CD4-positive, alpha-beta T cell treated with Interleukin-4 for 1 hour (primary cell): Measurements from ENCODE around the gene ZNF552.
"Not testable (repeated sequence)": the region's sequence is repeated elsewhere in the genome, so short reads cannot be mapped to it uniquely, and the experiment has no call there.

ENCODE experiments used
- DNase-seq, 2 donors: peaks; one replicate each; pipeline ENCODE4 v3.0.0-alpha.2; 2020 to 2022

ZNF552 gene

GRCh38 chr19:57814505-57815246 is at the start of gene ZNF552:
Gene ZNF552 (minus strand): TSS chr19:57814913. CDS start chr19:57814743, 170 bp downstream.
- DNase-seq: peak; percentile 84 to 87

DNA sequence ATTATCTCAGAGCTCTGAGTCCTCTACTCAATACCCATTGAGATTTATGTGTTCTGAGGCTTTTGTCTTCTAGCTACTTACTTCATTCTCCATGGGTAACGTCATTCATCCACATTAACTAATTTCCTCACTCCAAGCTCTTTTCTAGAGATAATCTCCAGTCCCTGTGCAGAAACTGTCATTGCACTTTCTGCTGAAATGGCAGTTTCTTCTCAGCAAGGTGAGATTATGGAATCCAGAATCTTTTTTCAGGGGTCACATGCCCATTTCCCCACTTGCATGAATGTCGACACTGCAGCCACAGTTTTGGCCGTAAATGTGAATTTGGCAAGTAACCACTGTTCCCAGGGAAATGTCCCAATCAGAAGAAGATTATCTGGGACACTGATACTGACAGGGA is 47.6 kb upstream of the ZNF552 start:
- not testable (repeated sequence) for DNase-seq

- DNase-seq: not testable (repeated sequence)
Observed at GRCh38 chr19:57854117-57854516, 39.4 kb upstream of the ZNF552 start.

GRCh38 chr19:57851812-57852603 is 37.3 kb upstream of the ZNF552 start:
- DNase-seq: not testable (repeated sequence)

GRCh38 chr19:57850553-57851017 is 35.9 kb upstream of the ZNF552 start:
- peak in 1 of 2 donors; percentile 10 for DNase-seq

DNA sequence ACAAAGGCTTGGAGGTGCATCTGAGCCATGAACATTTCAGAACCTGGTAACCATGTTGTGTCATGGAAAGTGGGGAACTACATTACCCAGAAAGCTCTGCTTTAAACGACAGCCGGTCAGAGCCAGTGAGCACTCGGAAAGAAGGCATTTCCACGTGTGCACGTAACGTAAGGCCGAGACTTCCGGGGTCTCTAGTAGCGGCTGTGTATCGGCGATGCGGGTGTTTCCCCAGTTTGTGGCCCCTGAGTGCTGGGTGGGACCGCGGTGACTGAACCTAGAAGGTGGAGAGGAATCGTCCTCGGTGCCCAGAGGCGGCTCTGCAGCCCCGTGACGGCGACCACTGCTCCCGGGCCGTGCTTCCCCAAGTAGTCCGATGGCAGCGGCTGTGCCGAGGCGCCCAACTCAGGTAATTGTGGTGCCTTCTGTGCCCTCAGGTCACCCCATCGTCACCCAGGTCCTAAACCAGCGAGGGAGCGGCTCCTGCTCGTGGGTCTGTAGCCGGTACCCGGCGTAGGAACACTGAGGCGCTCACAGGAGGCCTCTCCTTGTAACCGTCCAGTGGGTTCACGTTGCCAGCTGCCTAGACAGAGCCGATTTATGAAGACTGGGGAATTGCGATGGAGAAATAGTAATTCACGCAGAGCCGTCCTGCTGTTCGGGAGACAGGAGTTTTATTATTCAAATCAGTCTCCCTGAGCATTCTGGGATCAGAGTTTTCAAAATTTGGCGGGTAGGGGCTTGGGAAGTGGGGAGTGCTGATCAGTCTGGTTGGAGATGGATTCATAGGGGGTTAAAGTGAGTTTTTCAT is 35.2 kb upstream of the ZNF552 start, which contains the start of gene ZNF587:
Gene ZNF587 (plus strand): TSS at position 194 of the 808 bp plus-strand sequence. CDS start 180 bp downstream, at position 374.
- peak; percentile 89 to 90 for DNase-seq

DNA sequence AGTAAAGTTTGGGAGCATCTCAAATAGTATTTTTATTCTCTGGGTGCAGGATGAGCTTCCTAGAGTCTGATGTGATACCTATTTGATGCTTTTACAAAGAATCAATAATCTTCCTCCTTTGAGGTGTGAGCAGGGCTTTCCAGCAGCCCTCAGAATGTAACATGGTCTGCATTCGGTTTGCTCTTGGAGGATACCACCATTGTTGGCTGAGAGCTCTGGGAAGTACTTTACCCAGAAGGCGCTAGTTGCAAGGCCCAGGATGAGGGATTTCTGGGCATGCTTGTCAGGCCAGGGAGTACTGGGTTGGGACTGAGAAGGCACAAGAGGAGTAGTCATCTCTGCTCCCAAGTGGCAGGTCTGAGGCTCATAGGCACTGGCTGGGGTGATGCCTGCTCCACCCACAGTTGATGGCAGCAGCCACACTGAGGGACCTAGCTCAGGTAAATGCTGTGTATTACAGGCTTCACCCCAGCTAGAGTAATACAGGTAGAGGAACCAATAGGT is 34.5 kb upstream of the ZNF552 start:
- DNase-seq: not testable (repeated sequence)

DNA sequence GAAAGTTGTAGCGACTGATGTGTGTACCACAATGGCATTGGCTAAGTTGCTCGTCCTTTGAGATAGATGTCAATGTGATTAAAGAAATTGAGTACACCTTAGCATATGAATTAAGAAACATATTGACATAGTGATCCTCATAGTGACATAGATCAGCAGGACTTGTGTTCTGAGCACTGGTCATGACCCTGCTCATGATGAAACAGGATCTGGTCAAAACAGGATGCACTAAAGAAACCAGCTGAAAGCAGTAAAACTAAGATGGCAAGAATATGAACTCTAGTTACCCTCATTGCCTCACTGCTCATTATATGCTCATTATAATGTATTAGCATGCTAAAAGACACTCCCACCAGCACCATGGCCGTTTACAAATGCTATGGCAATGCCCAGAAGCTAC is 32.5 kb upstream of the ZNF552 start:
- DNase-seq: not testable (repeated sequence)

DNA sequence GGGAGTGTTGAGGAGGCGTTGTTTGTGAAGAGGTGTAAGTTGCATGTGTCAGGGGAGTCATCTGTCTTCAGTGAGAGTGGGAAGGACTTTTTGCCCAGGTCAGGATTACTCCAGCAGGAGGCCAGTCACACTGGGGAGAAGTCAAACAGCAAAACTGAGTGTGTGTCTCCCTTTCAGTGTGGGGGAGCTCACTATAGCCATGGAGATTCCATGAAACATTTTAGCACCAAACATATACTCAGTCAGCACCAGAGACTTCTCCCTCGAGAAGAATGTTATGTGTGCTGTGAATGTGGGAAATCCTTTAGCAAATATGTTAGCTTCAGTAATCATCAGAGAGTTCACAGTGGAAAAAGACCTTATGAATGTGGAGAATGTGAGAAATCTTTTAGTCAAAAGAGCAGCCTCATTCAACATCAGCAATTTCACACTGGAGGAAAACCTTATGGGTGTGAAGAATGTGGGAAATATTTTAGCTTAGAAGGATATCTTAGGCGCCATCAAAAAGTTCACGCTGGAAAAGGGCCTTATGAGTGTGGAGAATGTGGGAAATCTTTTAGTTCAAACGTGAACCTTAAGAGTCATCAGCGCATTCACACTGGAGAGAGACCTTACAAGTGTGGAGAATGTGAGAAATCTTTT is 26.5 kb upstream of the ZNF552 start:
- no peak for DNase-seq

DNA sequence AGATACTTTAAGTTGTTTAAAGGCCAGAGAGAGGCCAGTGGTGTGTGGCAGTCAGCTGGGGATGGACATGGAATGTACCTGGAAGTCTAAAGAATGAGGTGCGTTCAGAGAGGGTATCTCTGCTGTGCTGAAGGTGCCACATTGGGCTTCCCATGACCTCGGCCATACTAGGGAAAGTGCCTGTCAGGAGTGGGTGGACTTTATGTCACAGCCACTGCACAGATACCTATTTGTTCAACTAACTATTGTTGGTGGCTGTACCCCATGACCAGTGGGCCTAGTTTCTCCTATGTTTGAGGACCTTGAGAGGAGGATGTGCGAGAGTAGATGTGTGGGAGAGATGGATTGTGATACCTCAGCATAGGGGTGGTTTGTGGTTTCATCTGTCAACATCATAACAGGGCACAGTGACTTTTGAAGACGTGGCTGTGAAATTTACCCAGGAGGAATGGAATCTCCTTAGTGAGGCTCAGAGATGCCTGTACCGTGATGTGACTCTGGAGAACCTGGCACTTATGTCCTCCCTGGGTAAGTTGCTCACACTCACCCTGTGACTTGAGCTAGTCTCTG is 24.0 kb upstream of the ZNF552 start:
- not testable (repeated sequence) for DNase-seq

DNA sequence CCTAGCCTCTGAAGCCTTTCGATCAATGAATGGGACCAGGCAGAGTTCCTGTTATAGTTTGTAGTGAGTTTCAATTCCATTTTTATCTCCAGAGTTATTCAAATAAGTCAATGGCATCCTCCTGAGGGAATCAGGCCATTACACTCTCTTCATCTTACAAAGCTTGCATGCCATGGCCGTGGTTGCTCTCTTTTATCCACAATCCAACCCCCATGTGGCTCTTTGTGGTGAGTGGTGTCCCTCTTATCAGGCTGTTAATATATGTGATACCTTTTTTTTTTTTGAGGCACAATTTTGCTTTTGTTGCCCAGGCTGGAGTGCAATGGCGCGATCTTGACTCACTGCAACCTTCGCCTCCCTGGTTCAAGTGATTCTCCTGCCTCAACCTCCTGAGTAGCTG is 22.3 kb upstream of the ZNF552 start:
- not testable (repeated sequence) for DNase-seq

DNA sequence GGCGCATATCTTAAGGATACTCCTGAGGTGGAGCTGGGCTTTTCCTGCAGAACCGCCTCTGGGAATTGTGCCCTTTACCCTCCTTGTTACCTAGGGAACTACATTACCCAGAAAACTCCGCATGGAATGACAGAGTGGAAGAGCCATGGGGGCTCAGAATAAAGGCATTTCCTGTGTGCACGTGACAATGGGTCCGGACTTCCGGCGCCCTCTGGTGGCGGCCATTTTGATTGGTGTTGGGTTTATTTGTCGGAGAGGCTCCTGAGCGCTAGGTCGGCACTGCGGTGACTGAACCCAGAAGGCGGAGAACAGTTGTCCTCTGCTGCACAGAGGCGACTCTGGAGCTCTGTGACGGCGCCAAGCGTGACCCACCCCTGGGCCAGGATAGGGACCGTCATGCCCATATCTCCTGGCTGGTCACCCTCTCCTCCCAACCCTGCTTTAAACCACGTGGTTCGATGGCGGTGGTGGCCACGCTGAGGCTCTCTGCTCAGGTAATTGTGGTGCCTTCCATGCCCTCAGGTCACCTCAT is 15.4 kb upstream of the ZNF552 start, which contains the start of gene ZNF587B:
Gene ZNF587B (plus strand): TSS at position 229 of the 532 bp plus-strand sequence. CDS start 230 bp downstream, at position 459.
- peak; percentile 38 to 48 for DNase-seq

- DNase-seq: no peak
Observed at GRCh38 chr19:57829316-57829715, 14.6 kb upstream of the ZNF552 start.

DNA sequence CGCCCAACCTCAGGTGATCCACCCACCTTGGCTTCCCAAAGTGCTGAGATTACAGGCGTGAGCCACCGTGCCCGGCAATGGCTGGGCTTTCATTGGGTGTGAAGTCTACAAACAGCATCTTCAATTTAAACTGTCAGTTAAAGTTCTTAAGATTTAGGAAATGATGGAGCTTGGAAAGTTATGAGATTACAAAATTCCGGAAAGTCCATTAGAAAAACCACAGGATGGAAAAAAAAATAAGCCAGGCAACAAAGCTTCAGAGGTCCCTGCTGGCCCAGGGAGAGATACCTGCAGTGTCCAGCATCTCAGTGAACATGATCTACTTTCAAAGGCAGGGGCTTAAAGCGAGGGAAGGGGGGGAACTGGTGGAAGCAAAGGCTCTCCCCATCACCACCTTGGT is 10.8 kb upstream of the ZNF552 start:
- DNase-seq: no peak

DNA sequence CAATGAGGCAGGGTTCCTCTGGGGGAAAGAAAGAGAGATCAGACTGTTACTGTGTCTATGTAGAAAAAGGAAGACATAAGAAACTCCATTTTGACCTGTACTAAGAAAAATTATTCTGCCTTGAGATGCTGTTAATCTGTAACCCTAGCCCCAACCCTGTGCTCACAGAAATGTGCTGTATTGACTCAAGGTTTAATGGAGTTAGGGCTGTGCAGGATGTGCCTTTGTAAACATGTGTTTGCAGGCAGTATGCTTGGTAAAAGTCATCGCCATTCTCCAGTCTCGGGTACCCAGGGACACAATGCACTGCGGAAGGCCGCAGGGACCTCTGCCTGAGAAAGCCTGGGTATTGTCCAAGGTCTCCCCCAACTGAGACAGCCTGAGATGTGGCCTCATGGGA is 8.9 kb upstream of the ZNF552 start:
- DNase-seq: not testable (repeated sequence)

- not testable (repeated sequence) for DNase-seq
Observed at GRCh38 chr19:57823155-57823554, 8.4 kb upstream of the ZNF552 start.

GRCh38 chr19:57821501-57821900 is 6.8 kb upstream of the ZNF552 start:
- not testable (repeated sequence) for DNase-seq

DNA sequence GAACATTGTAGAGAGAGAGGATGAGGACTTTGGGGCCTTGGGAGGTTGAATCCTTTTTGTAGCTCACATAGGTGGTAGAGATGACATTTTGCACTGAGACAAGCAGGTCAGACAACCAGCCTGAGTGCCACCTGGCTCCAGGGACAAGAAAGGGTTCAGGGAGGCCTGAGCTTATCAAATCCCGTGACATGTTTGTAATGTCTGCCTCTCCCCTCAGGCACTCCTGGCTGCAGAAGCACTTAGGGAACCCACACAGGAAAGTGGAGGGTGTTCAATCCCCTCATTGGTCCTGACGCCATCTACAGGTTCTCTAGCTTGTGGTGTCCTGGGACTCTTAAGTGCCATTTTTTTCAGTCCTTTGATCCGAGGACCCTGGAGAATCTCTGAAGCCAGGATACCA is 6.4 kb upstream of the ZNF552 start:
- not testable (repeated sequence) for DNase-seq

- no peak for DNase-seq
Observed at GRCh38 chr19:57820599-57820998, 5.9 kb upstream of the ZNF552 start.

- peak; percentile 88 to 90 for DNase-seq
Observed at GRCh38 chr19:57819475-57820148, 4.9 kb upstream of the ZNF552 start.

- no peak for DNase-seq
Observed at GRCh38 chr19:57818378-57818777, 3.7 kb upstream of the ZNF552 start.
